GM20000 (cell line): ENCODE results near the gene OR51A7.
"Not testable (repeated sequence)": the region's sequence is repeated elsewhere in the genome, so short reads cannot be mapped to it uniquely, and the experiment has no call there.

Experiments
- DNase-seq: peaks from one replicate; pipeline ENCODE4 v3.0.0; 2012; ENCODE audit warnings: low spot score
- CTCF ChIP-seq: IDR thresholded peaks from 2 replicates; pipeline ENCODE4 v1.5.1; 2012; ENCODE audit warnings: mild to moderate bottlenecking, control low read depth; ENCODE audit errors: extremely low read depth, missing control alignments

Gene OR51A7

GRCh38 chr11:4921796-4922195 lies 18.2 kb downstream of the OR51A7 start:
- no peak for TF ChIP-seq CTCF
- DNase-seq = no peak

GRCh38 chr11:4922304-4922703 lies 18.7 kb downstream of the OR51A7 start:
- DNase-seq = no peak
- TF ChIP-seq CTCF = no peak

GRCh38 chr11:4924239-4924638 lies 20.7 kb downstream of the OR51A7 start, which contains the start of gene OR51G1:
OR51G1 (minus strand) TSS chr11:4924339; CDS start chr11:4924339, 0 bp downstream.
- no peak for DNase-seq
- no peak for TF ChIP-seq CTCF

- no peak for TF ChIP-seq CTCF
- no peak for DNase-seq
These were observed 23.0 kb downstream of the OR51A7 start for GRCh38 chr11:4926608-4927007.

GRCh38 chr11:4932751-4933150 lies 29.2 kb downstream of the OR51A7 start:
- DNase-seq = no peak
- no peak for TF ChIP-seq CTCF

GRCh38 chr11:4936745-4937144 lies 33.2 kb downstream of the OR51A7 start:
- DNase-seq = no peak
- no peak for TF ChIP-seq CTCF

GRCh38 chr11:4947505-4947904 lies 43.9 kb downstream of the OR51A7 start, which contains the start of gene OR51A4:
OR51A4 (minus strand) TSS chr11:4947605; CDS start chr11:4947100, 505 bp downstream.
- no peak for TF ChIP-seq CTCF
- DNase-seq = no peak

GRCh38 chr11:4955613-4956012 lies 52.0 kb downstream of the OR51A7 start, which contains the start of gene OR51A2:
OR51A2 (minus strand) TSS chr11:4955713; CDS start chr11:4955713, 0 bp downstream.
- DNase-seq = not testable (repeated sequence)
